Endometrial microvascular endothelial cells (primary cell): ENCODE data around the gene DTD1. TPM values are rescaled to one million over a fixed set of nuclear protein-coding genes. Genes with fewer than 3 reads are reported as not detected.
"Not testable (repeated sequence)": the region's sequence is repeated elsewhere in the genome, so short reads cannot be mapped to it uniquely, and the experiment has no call there.

Experiments
- in situ Hi-C: cut with HindIII; loops from 2 replicates; pipeline ENCODE4 v1.10.0; 2017; ENCODE audit warnings: low sequenced_read_pairs, low pct_unique_long_range_greater_than_20kb; ENCODE audit errors: inconsistent ontology term
- total RNA-seq: library from RNA; depleted of rRNA; stranded (reverse); fragments of >200 nt; gene quantifications from one replicate; pipeline ENCODE4 v1.2.3, GENCODE V29; 2015; ENCODE audit errors: inconsistent ontology term

The DTD1 gene
- total RNA-seq, 1 donor from 2014 or later = 69.3 TPM

DNA sequence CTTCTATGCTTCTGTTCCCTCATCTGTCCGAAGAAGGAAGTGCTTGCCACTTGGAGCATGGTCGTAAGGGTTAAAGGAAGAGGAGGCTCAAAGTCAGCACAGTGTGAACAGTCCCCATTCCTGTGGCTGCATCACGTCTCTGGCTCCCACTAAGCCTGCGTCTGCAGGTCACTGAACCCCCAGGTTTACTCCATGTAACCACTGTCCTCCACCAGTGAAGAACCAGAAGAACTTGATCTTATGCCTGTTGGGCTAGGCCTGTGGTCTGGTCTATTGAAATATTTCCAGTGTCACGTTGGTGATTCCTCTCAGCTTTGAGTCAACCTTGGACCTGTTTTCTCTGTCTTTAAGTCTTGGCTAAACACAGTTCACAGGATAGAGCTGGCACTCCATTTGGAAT lies 179.8 kb downstream of the DTD1 start:
- in situ Hi-C loops = no loop called here

DNA sequence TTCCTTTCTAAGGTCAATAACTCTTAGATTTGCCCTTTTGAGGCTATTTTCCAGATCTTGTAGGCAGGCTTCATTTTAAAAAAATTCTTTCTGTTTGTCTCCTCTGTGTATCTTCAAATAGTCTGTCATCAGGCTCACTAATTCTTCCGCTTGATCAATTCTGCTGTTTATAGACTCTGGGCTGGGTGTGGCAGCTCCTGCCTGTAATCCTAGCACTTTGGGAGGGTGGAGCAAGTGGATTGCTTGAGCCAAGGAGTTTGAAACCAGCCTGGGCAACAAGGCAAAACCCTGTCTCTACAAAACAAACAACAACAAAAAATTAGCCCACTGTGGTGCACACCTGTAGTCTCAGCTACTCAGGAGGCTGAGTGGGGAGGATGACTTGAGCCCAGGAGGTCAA lies 185.7 kb downstream of the DTD1 start:
- in situ Hi-C loops = no loop called here

DNA sequence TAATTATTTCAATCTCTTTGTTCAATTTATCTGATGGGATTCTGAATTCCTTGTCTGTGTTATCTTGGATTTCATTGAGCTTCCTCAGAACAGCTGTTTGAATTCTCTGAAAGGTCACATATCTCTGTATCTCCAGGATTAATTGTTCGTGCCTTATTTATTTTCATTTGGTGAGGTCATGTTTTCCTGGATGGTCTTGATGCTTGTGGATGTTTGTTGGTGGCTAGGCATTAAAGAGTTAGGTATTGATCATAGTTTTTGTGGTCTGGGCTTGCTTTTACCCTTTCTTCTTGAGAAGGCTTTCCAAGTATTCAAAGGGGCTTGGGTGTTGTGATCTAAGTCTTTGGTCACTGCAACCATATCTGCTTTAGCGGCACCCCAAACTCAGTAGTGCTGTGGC lies 186.4 kb downstream of the DTD1 start:
- in situ Hi-C loops = no loop called here

DNA sequence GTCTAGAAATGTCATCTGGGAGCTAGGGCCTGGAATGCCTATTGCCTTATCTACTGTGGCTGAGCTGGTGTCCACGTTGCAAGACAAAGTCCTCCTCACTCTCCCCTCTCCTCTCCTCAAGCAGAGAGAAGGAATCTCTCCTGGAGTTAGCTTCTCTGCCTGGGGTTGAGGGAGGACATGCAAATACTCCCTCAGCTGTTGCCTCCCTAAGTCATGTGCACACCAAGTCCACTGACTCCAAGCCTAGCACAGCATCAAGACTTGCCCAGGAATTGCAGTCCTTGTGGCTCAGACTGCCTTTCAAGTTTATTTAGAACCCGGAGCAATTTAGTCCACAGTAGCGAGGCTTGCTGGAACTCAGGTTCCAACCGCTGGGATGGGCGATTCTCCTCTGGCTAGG lies 187.8 kb downstream of the DTD1 start:
- in situ Hi-C loops = no loop called here

DNA sequence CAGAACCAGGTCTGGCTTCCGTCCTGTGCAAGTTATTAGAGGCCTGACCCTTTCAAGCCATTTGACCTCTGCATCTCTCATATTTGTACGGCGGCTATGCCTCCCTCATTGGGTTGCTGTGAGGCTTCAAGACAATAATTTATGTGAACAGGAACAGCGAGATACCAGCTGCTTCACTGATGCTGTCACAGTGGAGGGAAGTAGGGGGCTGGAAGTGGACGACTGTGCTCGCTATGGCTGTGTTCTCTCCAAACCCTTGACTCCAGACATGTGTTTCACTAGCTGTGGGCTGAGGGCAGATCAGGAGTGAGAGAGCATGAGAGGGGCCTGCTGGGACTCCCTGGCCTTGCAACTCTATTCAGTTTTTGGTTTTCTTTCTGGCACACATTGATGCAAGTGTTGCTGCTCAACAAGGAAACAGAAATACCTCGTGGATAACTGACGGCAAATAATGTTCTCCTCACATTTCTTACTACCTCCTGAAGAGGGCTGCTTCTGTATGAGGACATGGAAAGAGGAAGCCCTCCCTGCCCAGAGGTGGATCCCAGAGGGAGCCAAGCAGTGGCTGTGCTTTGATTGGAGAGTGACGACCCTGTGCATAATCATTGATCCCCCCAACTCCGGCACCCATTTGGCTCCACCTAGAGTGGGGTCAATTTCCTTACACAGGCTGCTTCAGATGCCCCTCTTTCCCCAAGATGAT lies 191.0 kb downstream of the DTD1 start:
- in situ Hi-C loops = no loop called here

DNA sequence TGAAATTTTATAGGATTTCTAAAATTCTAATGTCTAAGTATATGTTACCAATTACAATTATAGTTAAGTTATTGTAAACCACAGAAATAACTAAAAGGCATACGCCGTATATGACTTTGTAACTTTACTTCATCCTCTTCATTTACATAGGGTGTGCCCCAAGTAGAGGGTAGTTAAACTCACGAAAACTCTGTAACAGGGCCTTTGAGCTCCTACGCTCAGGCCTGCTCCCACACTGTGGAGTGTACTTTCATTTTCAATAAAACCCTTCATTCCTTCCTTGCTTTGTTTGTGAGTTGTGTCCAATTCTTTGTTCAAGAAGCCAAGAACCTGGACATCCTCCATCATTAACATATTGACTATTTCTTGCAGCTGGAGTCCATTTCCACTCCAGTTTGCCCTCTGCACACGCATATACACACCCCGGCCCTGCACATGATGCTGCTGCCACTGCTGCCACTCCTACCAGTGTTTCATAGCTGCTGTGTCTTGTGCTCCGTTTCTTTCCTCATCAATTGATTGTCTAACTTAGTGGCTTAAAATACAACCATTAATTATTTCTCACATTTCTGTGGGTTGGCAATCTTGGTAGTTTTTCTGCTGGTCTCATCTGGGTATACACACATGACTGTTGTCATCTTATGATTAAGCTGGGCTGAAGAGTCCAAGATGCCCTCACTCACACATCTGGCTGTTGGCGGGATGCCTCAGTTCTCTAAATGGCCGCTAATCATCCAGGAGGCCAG lies 192.7 kb downstream of the DTD1 start:
- in situ Hi-C loops = no loop called here

DNA sequence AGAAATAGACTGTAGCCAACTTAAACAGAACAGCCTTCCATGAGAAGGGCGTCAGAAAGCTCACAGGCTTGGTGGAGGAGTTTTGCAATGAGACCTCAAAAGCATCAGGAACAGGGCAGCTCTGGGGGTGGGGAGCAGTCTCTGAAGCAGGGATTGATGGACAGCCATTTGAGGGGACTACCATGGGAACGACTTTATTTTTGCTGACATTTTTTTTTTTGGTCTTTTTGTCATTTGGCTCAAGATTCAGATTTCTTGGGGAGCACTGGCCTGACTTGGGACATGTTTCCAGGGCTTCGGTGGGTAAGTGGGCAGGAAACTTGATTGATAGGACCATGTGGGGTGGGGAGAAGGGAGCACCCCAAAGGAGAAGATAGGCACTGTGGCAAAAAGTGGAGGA lies 193.7 kb downstream of the DTD1 start:
- in situ Hi-C loops = no loop called here

DNA sequence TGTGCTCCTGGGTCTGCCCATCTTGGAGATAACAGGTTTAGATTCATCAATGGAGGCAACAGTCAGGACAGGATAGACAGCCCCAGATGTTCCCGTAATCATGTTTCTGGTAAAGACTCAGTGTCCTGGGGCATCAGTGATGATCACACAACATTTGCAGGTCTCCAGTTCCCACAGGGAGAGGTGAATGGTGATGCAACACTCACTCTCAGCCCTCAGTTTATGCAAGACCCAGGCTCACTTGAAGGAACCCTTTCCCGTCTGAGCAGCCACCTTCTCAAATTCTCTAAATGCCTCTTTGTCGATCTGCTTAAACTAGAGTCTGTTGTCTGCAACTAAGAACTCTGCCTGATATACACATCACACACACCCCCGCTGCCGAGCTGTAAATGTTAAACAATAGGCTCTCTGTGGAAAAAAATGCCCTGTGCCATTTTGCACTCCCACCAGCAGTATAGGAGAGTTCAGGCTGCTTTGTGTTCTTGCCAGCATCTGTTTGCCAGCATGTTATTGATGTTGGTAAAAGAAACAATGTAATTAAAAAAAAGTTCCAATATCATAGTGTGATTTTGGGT lies 195.6 kb downstream of the DTD1 start:
- in situ Hi-C loops = no loop called here

DNA sequence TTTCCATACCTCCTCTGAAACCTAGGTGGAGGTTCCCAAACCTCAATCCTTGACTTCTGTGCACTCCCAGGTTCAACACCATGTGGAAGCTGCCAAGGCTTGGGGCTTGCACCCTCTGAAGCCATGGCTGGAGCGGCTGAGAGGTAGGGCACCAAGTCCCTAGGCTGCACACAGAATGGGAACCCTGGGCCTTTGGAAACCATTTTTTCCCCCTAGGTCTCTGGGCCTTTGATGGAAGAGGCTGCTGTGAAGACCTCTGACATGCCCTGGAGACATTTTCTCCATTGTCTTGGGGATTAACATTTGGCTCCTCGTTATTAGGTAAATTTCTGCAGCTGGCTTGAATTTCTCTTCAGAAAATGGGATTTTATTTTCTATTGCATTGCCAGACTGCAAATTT lies 199.2 kb downstream of the DTD1 start:
- in situ Hi-C loops = not testable (repeated sequence)

DNA sequence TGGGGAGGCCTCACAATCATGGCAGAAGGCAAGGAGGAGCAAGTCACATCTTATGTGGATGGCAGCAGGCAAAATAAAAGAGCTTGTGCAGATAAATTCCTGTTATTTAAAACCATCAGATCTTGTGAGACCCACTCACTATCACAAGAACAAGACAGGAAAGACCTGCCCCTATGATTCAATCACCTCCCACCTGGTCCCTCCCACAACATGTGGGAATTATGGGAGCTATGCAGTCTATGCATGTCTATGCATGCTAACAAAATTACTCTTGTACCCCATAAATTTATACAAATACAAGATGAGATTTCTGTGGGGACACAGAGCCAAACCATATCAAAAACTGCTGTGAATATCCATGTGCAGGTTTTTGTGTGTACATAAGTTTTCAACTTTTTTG lies 200.2 kb downstream of the DTD1 start:
- in situ Hi-C loops = no loop called here

DNA sequence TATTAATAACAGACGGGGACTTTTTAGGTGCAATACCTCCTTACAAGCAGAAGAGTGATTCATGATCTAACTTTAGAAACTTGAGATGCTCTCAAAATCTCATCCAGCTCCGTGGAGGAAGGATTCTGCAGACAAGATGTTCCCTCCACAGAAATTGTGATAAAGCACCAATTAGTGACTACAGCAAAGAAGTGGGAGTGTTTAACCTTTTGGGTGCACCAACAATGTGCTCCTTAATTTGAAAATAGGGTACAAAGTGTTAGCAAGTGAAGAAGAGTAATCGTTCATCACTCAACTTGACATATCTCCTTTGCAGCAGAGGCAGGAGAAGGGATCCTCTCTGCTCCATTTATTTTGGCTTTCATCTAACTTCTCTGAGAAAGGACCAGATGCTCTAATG lies 202.9 kb downstream of the DTD1 start:
- in situ Hi-C loops = no loop called here

DNA sequence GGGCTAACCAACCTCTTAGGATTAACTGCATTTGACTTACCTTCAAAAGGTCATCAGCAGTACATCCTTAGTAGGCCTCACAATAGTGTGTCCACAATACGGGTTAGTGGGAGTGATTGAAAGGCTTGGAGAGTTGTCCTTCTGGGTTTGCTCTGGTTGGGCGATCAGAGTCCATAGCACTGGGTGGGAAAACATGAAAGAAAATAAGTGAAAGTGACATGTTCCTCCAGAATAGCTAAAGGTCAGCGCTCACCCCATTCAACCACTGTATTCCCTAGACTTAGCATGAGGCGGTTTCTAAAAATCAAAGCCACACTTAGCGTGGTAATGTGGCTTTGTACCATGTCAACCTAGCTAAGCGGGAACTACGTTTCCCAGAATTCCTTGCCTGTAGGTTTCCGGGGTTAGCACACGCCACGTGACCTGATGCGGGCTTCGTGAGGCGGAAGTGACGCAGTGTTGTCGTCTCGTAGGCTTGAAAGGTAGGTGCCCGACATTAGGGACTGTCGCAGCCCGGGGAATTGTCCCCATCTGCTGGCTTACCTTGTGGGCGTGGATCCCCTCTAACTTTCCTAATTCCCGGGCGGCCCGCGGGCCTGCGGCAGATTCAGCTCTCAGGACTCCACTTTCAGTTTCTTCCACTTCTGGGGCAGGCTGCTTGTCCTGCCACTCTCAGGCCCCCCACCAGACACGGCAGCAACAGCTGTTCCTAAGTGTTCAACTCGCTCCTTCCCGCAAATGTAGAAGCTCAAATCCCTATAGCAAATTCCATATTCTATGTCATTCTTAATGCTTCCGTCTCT lies 206.0 kb downstream of the DTD1 start:
- in situ Hi-C loops = no loop called here

DNA sequence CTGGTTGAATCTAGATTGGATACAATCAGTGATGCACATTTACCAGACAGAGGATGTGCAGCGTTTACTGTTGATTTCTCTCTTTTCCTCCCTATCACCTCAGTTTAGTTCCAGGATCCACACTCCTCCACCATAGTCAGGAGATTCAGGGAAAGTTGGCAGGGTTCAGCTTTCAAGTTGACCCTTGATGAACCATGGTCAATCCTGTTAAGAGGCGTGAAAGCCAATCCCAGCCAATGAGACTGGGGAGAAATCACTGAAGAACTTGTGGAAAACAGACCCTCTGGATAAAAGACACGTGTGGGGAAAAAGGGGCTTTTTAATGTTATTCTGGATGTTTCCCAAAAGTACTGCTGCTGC lies 206.6 kb downstream of the DTD1 start:
- in situ Hi-C loops = no loop called here

DNA sequence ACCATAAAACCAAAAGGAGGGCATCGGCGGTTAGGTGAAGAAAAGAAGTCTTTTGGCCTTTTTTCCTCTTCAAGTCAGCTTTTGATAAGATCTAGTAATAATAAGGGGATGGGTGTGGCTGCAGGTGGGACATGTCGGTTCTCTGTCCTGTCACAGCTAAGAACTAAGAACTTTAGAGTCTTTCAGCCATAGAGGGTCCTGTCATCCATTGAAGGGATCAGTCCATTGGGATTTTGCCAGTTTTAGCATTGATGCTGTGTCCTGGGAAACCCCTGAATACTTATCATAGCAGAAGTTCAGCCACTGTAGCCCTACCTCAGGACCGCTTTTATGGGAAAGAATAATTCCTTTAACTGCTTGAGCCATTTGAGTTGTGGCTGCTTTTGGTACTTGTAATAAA lies 207.5 kb downstream of the DTD1 start:
- in situ Hi-C loops = no loop called here

DNA sequence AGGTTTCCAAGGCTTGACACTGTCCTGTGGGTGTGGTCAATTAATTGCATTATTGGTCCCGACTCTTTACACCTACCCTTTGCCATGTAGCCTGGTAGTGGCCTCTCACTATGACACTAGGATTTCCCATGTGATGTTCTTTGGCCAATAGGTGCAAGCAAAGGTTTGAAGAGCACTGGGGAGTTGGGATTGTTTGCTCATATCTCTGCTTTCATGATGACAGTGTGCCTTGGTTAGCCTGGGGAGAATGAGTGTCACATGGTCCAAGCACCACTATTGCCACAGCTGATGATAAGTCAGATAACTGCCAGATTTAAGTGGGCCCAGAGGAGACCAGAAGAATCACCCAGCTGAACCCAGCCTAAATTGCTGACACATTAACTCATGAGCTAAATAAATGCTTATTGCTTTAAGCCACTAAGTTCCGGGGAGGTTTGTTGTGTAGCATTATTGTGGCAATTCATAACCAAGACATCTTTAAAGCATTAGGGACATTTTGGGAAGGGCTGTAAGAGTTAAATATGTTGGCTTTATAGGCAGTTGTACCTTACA lies 208.5 kb downstream of the DTD1 start:
- in situ Hi-C loops = no loop called here

DNA sequence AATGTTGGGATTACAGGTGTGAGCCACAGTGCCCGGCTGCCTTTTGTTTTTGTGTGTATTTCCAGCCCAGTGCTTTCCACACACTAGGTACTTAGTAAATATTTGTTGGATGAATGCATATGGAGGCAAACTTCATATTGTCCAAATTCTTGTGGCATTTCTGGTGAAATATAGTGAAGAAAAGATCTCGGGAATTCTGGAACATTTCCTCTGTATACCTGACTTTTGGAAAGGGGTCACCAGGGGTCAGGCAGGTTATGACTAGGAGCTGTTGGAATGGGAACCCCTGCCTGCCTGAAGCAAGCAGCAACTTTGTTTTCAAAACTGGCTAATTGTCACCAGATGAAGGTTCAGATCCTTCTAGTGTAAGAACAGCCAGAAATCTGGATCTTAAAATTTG lies 213.7 kb downstream of the DTD1 start:
- in situ Hi-C loops = no loop called here

DNA sequence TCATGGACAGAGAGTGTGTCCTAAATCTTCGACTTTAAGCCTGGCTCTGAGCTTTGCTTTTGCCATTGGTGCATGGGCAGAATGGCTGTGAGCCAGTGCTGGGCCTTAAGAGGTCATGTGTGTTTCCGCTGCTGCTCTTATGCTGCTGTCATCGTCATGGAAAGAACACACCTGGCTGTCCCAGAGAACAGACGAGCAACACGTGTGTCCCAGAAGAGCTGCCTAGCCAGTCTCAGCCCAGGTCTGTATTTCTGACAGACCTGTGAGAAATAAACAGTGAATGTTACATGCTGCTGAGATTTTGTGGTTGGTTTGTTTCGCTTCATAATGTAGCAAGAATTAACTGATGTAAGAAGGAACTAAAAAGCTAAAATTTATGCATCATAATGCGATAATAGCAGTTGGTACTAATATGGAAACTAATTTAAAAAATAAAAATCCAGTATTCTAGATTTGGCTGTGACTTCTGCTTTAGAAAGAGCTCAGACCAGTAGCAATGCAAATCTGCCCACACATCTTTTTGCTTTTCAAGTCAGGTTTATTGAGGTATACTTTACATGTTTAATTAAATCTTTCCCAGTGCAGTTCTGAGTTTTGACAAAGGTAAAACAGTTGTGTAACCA lies 214.3 kb downstream of the DTD1 start:
- in situ Hi-C loops = no loop called here

DNA sequence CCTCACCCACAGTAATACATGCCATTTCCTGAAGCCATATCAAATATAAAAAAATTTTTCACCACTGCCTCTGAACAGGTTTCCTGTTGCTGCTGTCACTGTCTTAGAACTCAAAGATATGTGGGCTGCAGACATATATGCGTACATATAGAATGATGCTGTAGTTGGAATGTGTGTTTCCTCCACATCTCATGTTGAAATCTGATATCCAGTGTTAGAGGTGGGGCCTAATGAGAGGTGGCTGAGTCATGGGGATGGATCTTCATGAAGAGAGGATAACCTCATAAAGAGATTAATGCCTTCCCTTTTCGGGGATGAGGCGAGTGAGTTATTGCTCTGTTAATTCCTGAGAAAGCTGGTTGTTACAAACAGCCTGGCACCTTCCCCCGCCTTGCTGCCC lies 218.0 kb downstream of the DTD1 start:
- in situ Hi-C loops = no loop called here

DNA sequence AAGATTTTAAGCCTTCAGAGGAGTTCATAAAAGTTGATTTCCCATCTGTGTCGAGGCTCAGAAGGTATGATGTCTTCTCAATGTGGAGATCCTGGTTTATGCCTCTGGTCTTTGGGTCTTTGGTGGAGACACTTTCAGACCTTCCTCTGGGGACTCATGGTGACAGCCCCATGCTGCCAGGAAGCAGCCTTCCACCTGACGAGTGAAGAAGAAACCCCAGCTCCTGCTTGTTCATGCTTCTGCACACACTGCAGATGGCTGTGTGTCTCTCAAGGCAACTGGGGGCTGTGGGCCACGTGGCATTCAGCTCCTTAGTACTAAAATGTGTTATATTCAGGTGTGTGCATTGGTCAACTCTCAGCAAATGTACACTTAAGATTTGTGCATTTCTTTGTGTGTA lies 220.9 kb downstream of the DTD1 start:
- in situ Hi-C loops = no loop called here
